Osteoblast (primary cell): ENCODE data around the gene AMOTL2. TPM values are rescaled to one million over a fixed set of nuclear protein-coding genes. Genes with fewer than 3 reads are reported as not detected.

Source experiments
- DNase-seq: peaks from one replicate; pipeline ENCODE4 v3.0.0; 2011; ENCODE audit warnings: low spot score, mixed read lengths; ENCODE audit not compliant: insufficient read length; ENCODE audit errors: missing footprints
- H2AFZ ChIP-seq: 2 replicates; pipeline ENCODE4 v1.6.0; 2011; ENCODE audit warnings: mild to moderate bottlenecking, low read length
- H3K27ac ChIP-seq: 2 replicates; pipeline ENCODE4 v1.5.1; 2011; ENCODE audit warnings: mild to moderate bottlenecking, low read depth, low read length, moderate library complexity
- H3K27me3 ChIP-seq: 2 replicates; pipeline ENCODE4 v1.6.0; 2012; ENCODE audit warnings: mild to moderate bottlenecking, control low read depth, inconsistent platforms, low read length, moderate library complexity; ENCODE audit not compliant: insufficient read depth
- H3K36me3 ChIP-seq: 2 replicates; pipeline ENCODE4 v1.5.1; 2011; ENCODE audit warnings: mild to moderate bottlenecking, low read length, control low read depth, moderate library complexity; ENCODE audit not compliant: insufficient read depth
- H3K4me1 ChIP-seq: 2 replicates; pipeline ENCODE4 v1.5.1; 2011; ENCODE audit warnings: mild to moderate bottlenecking, low read length, control low read depth, moderate library complexity; ENCODE audit not compliant: insufficient read depth
- H3K4me2 ChIP-seq: 2 replicates; pipeline ENCODE4 v1.6.0; 2011; ENCODE audit warnings: mild to moderate bottlenecking, low read length; ENCODE audit not compliant: insufficient read depth
- H3K4me3 ChIP-seq: fragments of 200-600 bp; sonication (generic); 3 replicates; pipeline ENCODE4 v1.5.1; 2012; ENCODE audit warnings: mild to moderate bottlenecking, low read length, inconsistent platforms; ENCODE audit not compliant: insufficient read depth
- H3K79me2 ChIP-seq: 2 replicates; pipeline ENCODE4 v1.6.0; 2012; ENCODE audit warnings: mild to moderate bottlenecking, low read length, control low read depth, inconsistent platforms; ENCODE audit not compliant: insufficient read depth
- H3K9me3 ChIP-seq: 2 replicates; pipeline ENCODE4 v1.5.1; 2011; ENCODE audit warnings: low read depth, low read length, control low read depth
- H4K20me1 ChIP-seq: 2 replicates; pipeline ENCODE4 v1.6.0; 2012; ENCODE audit warnings: mild to moderate bottlenecking, low read length, control low read depth; ENCODE audit not compliant: insufficient read depth
- total RNA-seq: library from RNA; depleted of rRNA; stranded (reverse); fragments of >200 nt; gene quantifications from 2 replicates; pipeline ENCODE4 v1.2.3, GENCODE V29; 2012
- TF ChIP-seq, protein P1 (sequence below): IDR thresholded peaks from 2 replicates; pipeline ENCODE4 v1.5.1; 2011; ENCODE audit warnings: mild to moderate bottlenecking, low read depth, low read length, moderate library complexity; ENCODE audit errors: extremely low read depth

Gene AMOTL2
- total RNA-seq, 1 donor, result 300 TPM

GRCh38 chr3:134314588-134315285 lies 59.5 kb downstream of the AMOTL2 start:
- H2AFZ ChIP-seq, result no peak overlapping the region
- no peaks in the 10 kb centered on the region for H4K20me1 ChIP-seq
- peak overlapping the region; percentile 79 for H3K4me2 ChIP-seq
- no peaks in the 10 kb centered on the region for H3K79me2 ChIP-seq
- H3K4me3 ChIP-seq, result peak overlapping the region; percentile 4
- H3K4me1 ChIP-seq, result peaks cover 79% of the 10 kb centered on the region
- no peaks in the 10 kb centered on the region for H3K9me3 ChIP-seq
- TF ChIP-seq, protein P1, sequence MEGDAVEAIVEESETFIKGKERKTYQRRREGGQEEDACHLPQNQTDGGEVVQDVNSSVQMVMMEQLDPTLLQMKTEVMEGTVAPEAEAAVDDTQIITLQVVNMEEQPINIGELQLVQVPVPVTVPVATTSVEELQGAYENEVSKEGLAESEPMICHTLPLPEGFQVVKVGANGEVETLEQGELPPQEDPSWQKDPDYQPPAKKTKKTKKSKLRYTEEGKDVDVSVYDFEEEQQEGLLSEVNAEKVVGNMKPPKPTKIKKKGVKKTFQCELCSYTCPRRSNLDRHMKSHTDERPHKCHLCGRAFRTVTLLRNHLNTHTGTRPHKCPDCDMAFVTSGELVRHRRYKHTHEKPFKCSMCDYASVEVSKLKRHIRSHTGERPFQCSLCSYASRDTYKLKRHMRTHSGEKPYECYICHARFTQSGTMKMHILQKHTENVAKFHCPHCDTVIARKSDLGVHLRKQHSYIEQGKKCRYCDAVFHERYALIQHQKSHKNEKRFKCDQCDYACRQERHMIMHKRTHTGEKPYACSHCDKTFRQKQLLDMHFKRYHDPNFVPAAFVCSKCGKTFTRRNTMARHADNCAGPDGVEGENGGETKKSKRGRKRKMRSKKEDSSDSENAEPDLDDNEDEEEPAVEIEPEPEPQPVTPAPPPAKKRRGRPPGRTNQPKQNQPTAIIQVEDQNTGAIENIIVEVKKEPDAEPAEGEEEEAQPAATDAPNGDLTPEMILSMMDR, result no peak
- DNase-seq, result peak; percentile 80
- no peaks in the 10 kb centered on the region for H3K27me3 ChIP-seq
- H3K36me3 ChIP-seq, result no peaks in the 10 kb centered on the region
- H3K27ac ChIP-seq, result peak overlapping the region; percentile 88

- H3K79me2 ChIP-seq, result no peaks in the 10 kb centered on the region
- H3K4me1 ChIP-seq, result peaks cover 85% of the 10 kb centered on the region
- H3K27me3 ChIP-seq, result no peaks in the 10 kb centered on the region
- H3K27ac ChIP-seq, result peak overlapping the region; percentile 88
- H4K20me1 ChIP-seq, result no peaks in the 10 kb centered on the region
- peak overlapping the region; percentile 79 for H3K4me2 ChIP-seq
- no peak overlapping the region for H2AFZ ChIP-seq
- H3K9me3 ChIP-seq, result no peaks in the 10 kb centered on the region
- H3K4me3 ChIP-seq, result peak overlapping the region; percentile 69
- no peaks in the 10 kb centered on the region for H3K36me3 ChIP-seq
- DNase-seq, result peak; percentile 92
- TF ChIP-seq, protein P1, result no peak
Observed at GRCh38 chr3:134313847-134314587, 60.2 kb downstream of the AMOTL2 start.

GRCh38 chr3:134312873-134313846 lies 61.1 kb downstream of the AMOTL2 start:
- Histone ChIP-seq H3K27ac (peak overlapping the region; percentile 88), H4K20me1 (no peaks in the 10 kb centered on the region), H2AFZ (no peak overlapping the region), H3K79me2 (no peaks in the 10 kb centered on the region), H3K4me2 (peak overlapping the region; percentile 79), H3K4me1 (peaks cover 91% of the 10 kb centered on the region), H3K9me3 (no peaks in the 10 kb centered on the region), H3K36me3 (no peaks in the 10 kb centered on the region), H3K27me3 (no peaks in the 10 kb centered on the region), H3K4me3 (peak overlapping the region; percentile 69)
- TF ChIP-seq, protein P1, result no peak
- DNase-seq, result peak; percentile 93
